ENCODE data around the gene ZNF771.
A peak's percentile ranks its signal among the peaks of the same experiment; 100 is the strongest.
"Not testable (repeated sequence)": the region's sequence is repeated elsewhere in the genome, so short reads cannot be mapped to it uniquely, and the experiment has no call there.

Gene ZNF771

DNA sequence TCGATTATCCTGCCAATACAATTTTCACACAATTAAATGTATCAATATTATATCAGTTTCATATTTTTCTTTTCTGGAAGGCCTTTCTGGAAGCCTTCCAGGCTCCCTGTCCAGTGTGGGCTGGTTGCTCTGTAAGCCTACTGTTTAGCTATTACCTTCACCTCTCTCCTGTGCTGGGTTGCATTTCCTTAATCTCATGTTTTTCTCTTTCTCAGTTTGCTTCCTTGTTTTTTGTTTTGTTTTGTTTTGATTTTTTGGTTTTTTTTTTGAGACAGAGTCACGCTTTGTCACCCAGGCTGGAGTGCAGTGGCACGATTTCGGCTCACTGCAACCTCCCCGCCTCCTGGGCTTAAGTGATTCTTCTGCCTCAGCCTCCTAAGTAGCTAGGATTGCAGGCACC, 31.4 kb downstream of the ZNF771 start:
- no peak for DNase-seq

DNA sequence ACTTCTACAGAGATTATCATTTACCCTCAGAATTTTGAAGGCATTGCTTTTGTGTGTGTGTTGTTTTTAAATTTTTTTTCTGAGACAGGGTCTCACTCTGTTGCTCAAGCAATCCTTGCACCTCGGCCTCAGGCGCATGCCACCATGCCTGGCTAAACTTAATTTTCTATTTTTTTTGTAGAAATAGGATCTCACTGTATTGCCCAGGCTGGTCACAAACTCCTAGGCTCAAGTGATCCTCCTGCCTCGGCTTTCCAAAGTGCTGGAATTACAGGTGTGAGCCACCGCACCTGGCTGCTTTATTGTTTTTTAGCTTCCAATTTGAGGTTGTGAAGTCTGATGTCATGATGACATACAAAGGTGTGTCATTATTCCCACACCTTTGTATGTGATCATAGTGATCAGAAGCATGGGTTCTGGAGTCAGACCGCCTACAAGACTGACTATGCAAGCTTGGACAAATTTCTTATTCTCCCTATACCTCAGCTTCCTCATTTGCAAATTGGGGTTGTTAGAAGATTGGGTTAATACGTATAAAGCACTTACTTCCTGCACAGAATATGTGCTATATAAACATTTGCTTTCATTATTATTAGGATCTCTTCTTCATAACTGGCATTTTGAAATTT, 32.4 kb downstream of the ZNF771 start:
- DNase-seq = no peak

GRCh38 chr16:30443631-30444030, 36.2 kb downstream of the ZNF771 start:
- no peak for DNase-seq

GRCh38 chr16:30444231-30445148, 37.1 kb downstream of the ZNF771 start:
- DNase-seq = no peak

- DNase-seq = no peak
Measured at GRCh38 chr16:30445149-30445407, 37.7 kb downstream of the ZNF771 start.

- DNase-seq = peak; percentile 92
Measured at GRCh38 chr16:30445408-30446202, 38.2 kb downstream of the ZNF771 start, which contains the start of gene SEPHS2. TSS of gene SEPHS2 (minus strand) at chr16:30445874. CDS start at chr16:30445727, 147 bp downstream.

DNA sequence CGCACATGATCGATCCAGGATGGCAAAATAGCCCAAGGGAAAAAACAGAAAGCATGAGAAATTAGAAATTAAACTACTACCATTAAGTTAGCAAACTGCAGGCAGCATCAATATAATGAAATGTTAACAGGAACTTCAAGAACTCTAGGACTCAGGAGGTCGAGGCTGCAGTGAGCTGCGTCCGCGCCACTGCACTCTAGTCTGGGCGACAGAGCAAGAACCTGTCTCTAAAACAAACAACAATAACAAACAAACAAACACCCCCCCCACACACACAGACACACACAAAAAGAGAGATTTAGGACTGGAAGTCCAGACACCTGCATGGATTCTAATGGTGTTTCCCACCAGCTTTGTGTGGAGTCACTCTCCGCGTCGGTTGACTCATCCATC, 38.8 kb downstream of the ZNF771 start:
- no peak for DNase-seq

GRCh38 chr16:30447512-30448226, 40.3 kb downstream of the ZNF771 start:
- no peak for DNase-seq

- no peak for DNase-seq
Measured at GRCh38 chr16:30449116-30449435, 41.7 kb downstream of the ZNF771 start.

DNA sequence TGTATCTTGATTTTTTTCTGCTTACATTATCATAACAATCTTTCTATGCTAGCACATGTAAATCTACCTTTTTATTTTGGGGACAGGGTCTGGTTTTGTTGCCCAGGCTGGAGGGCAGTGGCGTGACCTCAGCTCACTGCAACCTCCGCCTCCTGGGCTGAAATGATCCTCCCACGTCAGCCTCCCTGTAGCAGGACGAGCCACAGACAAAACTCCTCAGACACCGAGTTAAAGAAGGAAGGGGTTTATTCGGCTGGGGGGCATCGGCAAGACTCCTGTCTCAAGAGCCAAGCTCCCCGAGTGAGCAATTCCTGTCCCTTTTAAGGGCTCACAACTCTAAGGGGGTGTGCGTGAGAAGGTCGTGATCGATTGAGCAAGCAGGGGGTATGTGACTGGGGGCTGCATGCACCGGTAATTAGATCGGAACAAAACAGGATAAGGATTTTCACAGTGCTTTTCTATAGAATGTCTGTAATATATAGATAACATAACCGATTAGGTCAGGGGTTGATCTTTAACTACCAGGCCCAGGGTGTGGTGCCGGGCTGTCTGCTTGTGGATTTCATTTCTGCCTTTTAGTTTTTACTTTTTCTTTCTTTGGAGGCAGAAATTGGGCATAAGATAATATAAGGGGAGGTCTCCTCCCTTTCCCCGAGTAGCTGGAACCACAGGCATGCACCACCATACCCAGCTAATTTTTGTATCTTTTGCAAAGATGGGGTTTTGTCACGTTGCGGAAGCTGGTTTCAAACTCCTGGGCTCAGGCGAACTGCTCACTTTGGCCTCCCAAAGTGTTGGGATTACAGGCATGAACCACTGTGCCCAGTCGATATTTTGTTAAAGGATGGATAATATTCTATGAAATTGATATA, 45.5 kb downstream of the ZNF771 start:
- DNase-seq = not testable (repeated sequence)

DNA sequence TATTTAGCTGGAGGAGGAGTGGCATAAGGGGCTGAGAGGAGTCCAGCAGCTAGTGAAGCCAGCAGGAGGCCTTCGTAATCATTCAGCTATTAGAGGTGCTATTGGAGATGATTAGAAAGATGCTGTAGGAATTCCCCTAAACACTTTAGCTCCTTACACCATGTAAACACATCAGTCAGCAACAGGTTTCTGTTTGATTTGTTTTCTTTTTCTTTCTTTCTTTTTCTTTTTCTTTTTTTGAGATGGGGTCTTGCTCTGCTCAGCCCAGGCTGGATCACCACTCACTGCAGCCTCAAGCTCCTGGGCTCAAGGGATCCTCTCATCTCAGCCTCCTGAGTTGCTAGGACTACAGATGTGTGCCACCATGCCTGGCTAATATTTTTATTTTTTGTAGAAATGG, 48.9 kb downstream of the ZNF771 start:
- DNase-seq = no peak

DNA sequence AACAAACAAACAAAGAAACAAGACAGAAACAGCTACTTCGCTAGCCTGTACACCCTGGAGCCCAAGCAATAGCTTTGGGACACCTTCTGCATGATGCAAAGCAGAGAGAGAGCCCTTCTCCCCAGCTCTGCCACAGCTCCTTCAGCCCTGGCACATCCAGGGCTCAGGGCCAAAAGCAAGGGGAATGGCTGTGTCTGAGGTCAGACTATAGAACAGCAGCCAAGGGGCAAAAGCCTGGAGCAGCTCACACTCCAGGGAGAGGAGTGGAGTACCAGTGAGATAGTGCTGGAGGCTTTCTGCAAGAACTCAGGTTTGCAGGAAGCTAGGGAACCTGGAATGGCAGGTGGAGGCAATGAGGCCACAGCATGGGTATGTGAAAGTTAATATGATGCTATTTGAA, 49.9 kb downstream of the ZNF771 start:
- DNase-seq = no peak

DNA sequence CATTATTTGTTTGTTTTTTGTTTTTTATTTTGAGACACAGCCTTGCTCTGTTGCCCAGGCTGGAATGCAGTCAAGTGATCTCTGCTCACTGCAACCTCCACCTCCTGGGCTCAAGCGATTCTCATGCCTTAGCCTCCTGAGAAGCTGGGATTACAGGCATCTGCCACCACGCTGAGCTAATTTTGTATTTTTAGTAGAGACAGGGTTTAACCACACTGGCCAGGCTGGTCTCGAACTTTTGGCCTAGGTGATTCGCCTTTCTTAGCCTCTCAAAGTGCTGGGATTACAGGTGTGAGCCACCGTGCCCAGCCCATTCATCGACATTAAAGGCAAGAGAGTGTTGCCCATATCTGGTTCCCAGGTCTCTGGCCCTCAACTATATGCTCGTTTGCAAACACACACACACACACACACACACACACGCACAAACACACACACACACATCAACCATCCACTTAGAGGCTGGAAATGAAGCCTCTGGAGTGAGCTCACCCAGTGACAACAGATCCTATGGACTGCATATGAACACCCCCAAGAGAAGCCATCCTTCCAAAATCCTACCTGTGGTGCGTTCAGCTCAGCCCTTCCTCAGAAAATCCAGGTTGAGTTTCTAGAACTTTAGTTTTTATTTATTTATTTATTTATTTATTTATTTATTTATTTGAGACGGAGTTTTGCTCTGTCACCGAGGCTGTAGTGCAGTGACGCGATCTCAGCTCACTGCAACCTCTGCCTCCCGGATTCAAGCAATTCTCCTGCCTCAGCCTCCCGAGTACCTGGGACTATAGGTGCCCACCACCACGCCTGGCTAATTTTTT, 50.5 kb downstream of the ZNF771 start:
- DNase-seq = no peak

- no peak for DNase-seq
Measured at GRCh38 chr16:30458561-30459394, 51.4 kb downstream of the ZNF771 start.

DNA sequence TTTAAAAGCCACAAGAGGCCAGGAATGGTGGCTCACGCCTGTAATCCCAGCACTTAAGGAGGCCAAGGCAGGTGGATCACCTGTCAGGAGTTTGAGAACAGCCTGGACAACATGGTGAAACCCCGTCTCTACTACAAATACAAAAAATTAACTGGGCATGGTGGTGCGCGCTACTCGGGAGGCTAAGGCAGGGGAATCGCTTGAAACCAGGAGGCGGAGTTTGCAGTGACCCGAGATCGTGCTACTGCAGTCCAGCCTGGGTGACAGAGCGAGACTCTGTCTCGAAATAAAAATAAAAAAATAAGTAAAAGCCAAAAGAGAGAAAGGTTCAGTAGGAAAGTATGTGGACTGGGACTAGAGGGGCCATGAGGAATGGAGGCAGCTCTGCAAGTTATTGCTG, 52.0 kb downstream of the ZNF771 start:
- no peak for DNase-seq

DNA sequence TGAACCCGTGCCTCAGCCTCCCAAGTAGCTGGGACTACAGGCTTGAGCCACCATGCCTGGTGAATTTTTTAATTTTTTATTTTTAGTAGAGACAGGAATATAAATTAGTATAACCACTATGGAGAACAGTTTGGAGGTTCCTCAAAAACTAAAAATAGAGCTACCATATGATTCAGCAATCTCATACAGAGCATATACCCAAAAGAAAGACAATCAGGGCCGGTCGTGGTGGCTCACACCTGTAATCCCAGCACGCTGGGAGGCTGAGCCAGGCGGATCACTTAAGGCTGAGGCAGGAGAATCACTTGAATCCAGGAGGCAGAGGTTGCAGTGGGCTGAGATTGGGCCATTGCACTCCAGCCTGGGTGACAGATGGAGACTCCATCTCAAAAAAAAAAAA, 54.0 kb downstream of the ZNF771 start:
- not testable (repeated sequence) for DNase-seq

GRCh38 chr16:30464078-30464477, 56.7 kb downstream of the ZNF771 start:
- DNase-seq = no peak
